ENCODE results near the gene ROS1.

Gene ROS1

DNA sequence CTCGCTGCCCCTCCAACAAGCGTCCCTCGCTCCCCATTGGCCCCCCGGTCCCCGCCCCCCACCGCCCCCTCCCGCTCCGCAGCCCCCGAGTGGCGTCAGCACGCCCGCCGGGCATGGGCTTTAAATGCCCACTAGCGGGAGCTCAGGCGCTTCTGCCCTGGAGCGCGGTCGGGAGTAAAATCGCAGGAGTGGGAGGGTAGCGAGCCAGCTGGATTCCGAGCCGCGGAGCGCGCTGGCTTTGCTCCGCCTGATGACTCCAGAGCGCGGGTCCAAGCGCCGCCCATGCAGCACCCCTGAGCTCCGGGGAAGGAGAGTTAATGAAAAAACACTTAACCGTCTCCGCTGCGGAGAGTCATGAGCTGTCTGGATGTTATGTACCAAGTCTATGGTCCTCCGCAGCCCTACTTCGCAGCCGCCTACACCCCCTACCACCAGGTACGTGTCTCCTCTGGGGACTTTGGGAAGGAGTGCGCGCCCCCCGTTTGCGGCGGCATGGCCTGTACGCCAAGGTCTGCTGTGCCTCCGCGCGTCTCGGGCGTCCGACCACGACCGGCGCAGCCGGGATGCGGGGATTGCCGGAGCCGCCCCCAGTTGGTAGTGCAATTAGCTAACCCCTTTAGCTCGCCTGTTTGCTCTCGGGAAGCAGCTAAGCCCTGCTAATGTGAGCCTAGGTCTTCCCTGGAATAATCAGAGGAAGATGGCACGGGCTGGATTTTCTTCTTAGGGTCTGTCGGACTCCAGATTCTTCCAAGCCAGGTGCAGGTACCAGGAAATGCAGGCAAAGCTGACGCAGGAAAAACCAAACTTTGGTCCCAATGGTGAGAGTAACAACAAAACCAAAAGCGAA is 160.1 kb downstream of the ROS1 start, which contains the start of gene VGLL2:
Gene VGLL2, plus strand, starts transcription at position 149 of the 847 bp plus-strand sequence. Its CDS starts 206 bp downstream, at position 355.
- TF ChIP-seq GATA3 (IDR thresholded peaks at IDR 0.05; ENCODE audit: low read depth, low read length) (no peak), GATA2 (IDR thresholded peaks at IDR 0.05; ENCODE audit: low read depth, low read length) (no peak)

DNA sequence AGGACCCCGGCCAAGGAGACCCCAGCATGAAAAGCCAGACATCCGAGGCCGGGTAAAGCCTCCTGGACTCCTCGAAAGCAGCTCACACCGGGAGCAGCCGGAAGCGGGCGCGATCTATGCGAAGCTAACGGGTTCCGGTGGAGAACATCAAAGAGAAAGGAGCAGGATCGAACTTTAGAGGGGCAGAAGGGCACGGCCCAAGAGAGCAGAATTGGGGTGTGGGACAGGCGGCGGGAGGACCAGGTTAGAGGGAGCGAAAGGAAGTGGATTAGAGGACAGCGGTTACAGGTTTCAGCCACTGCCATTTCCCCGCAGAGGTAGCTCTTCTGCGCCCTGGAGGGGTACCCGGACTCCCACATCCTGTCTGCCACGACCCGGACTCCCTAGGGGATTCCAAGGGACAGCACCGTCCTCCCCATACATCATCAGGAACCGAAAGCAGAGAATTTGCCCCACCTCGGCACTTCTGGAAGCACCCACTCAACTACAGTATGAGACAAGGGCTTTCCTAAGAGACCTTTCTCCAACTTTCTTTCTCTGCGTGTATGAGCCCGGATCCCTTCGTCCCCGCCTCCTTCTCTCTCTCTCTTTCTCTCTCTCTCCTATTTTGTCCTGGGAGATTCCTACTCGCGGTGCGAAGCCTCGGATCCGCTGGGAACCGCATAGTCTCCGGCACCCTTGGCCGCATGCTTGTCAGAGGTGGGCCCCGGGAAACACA is 160.9 kb downstream of the ROS1 start:
- no peak for TF ChIP-seq GATA3 (IDR thresholded peaks at IDR 0.05; ENCODE audit: low read depth, low read length)
- TF ChIP-seq GATA2 (IDR thresholded peaks at IDR 0.05; ENCODE audit: low read depth, low read length) = no peak

DNA sequence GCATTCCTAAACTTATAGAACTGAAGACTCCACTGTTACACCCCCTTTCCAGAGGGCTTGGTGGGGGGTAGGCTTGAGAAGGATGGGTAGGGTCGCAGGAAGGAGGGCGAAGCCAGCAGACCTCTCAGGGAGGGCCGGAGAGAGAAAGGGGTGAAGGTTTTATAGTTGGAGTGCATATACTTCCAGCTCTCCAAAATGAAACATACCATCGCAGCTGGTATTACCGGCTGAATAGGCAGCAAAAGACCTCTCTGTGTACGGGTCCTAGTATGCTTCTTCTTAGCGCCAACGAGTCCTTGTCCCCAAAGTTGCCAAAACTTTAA is 161.4 kb downstream of the ROS1 start:
- TF ChIP-seq GATA2 (IDR thresholded peaks at IDR 0.05; ENCODE audit: low read depth, low read length) = no peak
- TF ChIP-seq GATA3 (IDR thresholded peaks at IDR 0.05; ENCODE audit: low read depth, low read length) = no peak

DNA sequence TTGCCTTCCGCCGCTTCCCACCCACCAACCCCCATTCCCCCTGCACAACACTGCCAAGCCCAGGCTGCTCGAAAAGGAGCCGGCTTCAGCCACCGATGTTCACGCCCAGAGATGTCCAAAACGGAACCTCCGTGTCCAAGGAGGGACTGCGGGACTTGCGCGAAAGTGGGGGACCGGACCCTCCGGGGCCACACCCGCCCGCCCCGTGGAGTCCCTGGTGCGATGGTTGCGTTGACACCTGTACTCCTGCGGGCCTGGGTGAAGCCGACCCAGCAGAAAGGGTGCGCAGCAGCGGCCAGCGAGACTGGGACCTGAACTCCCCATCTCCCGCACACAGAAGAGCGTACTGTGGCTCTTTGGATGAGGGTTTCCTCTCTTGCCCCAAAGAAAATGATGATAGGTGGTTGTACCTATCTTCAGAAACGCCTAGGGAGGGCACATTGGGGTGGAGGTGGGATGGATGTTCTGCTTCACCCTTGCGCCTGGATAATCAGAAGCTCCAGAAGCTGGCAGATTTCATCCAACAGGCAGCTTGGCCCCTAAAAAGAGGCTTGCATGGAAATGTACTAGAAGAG is 162.3 kb downstream of the ROS1 start:
- TF ChIP-seq GATA2 (IDR thresholded peaks at IDR 0.05; ENCODE audit: low read depth, low read length) (no peak), GATA3 (IDR thresholded peaks at IDR 0.05; ENCODE audit: low read depth, low read length) (no peak)

DNA sequence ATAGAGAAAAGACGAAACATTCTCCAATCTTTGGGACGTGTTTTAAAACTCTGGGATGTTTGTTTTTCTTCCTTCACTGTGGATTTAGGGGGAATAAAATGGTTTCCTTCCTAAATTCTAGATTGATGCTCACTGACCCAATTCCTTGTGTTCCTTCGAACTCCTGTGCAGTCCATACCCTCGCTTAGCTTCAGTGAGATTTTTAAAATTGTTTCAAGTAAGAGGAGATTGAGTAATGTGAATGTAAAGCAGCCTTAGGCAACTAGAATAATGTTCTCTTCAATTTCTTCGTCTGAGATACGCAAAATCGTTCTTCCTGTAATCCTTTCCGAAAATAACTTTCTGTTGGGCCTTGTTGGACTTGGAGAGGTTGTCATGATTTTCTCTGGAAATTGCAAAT is 162.9 kb downstream of the ROS1 start:
- no peak for TF ChIP-seq GATA2 (IDR thresholded peaks at IDR 0.05; ENCODE audit: low read depth, low read length)

DNA sequence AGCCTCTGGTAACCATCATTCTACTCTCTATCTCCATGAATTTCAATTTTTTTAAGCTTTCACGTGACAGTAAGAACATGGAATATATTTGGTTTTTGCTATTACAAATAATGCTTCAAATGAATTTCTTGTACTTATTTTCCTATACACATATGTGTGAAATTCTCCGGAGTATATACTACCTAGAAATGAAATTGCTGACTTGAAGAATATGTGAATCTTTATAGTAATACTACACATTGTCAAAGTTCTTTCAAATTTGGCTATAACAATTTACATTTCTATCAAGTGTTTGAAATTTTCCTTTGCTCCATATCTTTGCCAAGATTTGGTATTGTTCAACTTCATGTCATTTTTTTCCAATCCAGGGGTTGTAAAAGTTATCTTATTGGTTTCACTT is 172.0 kb downstream of the ROS1 start:
- TF ChIP-seq GATA3 (IDR thresholded peaks at IDR 0.05; ENCODE audit: low read depth, low read length) (no peak), GATA2 (IDR thresholded peaks at IDR 0.05; ENCODE audit: low read depth, low read length) (no peak)

Measured in SH-SY5Y (cell line).